Mucosa of rectum (tissue), 2 donors: ENCODE results near the gene GPR137.

Experiments
- H3K27ac ChIP-seq, 2 donors: one replicate each; pipeline ENCODE4 v1.7.0; 2013; ENCODE audit warnings: inconsistent platforms in 2 of 2, low read depth in 2 of 2, low read length in 2 of 2
- H3K27me3 ChIP-seq, 2 donors: one replicate each; pipeline ENCODE4 v1.7.0; 2013; ENCODE audit warnings: low read length in 2 of 2; ENCODE audit not compliant: control insufficient read depth in 2 of 2, insufficient read depth in 2 of 2
- H3K36me3 ChIP-seq, 2 donors: one replicate each; pipeline ENCODE4 v1.7.0; 2013; ENCODE audit warnings: low read length in 2 of 2; ENCODE audit not compliant: control insufficient read depth in 2 of 2, insufficient read depth in 2 of 2
- H3K4me1 ChIP-seq, 2 donors: one replicate each; pipeline ENCODE4 v1.7.0; 2013; ENCODE audit warnings: low read length in 2 of 2, mild to moderate bottlenecking in 1 of 2; ENCODE audit not compliant: control insufficient read depth in 2 of 2, insufficient read depth in 2 of 2
- H3K4me3 ChIP-seq, 2 donors: one replicate each; pipeline ENCODE4 v1.7.0; 2013; ENCODE audit warnings: low read length in 2 of 2
- H3K9ac ChIP-seq, 2 donors: one replicate each; pipeline ENCODE4 v1.7.0; 2013; ENCODE audit warnings: low read length in 2 of 2, low read depth in 1 of 2, mild to moderate bottlenecking in 1 of 2
- H3K9me3 ChIP-seq, 2 donors: one replicate each; pipeline ENCODE4 v1.7.0; 2013; ENCODE audit warnings: low read length in 2 of 2; ENCODE audit not compliant: control insufficient read depth in 2 of 2
- donor health status: healthy.
- donor health status: Normal muscosa, but diverticular disease.

The GPR137 gene

GRCh38 chr11:64263947-64264317 lies 21.7 kb upstream of the GPR137 start:
- no peak overlapping the region for H3K27ac ChIP-seq
- no peak overlapping the region for H3K4me3 ChIP-seq
- H3K36me3 ChIP-seq, result peaks cover 55 to 62% of the 10 kb centered on the region in 2 donors

GRCh38 chr11:64264371-64264852 lies 21.2 kb upstream of the GPR137 start:
- Histone ChIP-seq H3K27ac (no peak overlapping the region), H3K4me1 (peaks cover 19 to 23% of the 10 kb centered on the region in 2 donors), H3K27me3 (no peaks in the 10 kb centered on the region), H3K9ac (no peak overlapping the region), H3K4me3 (no peak overlapping the region), H3K9me3 (no peaks in the 10 kb centered on the region), H3K36me3 (peaks cover 52 to 58% of the 10 kb centered on the region in 2 donors)

More at GRCh38 chr11:64263947-64264317, 21.7 kb upstream of the GPR137 start:
- no peaks in the 10 kb centered on the region for H3K27me3 ChIP-seq
- H3K9me3 ChIP-seq, result no peaks in the 10 kb centered on the region
- H3K9ac ChIP-seq, result no peak overlapping the region
- peaks cover 16 to 21% of the 10 kb centered on the region in 2 donors for H3K4me1 ChIP-seq

GRCh38 chr11:64265176-64266160 lies 20.2 kb upstream of the GPR137 start:
- no peak overlapping the region for H3K4me3 ChIP-seq
- peaks cover 42 to 48% of the 10 kb centered on the region in 2 donors for H3K36me3 ChIP-seq
- H3K4me1 ChIP-seq, result peaks cover 19 to 23% of the 10 kb centered on the region in 2 donors
- no peaks in the 10 kb centered on the region for H3K9me3 ChIP-seq
- H3K27ac ChIP-seq, result no peak overlapping the region
- H3K9ac ChIP-seq, result no peak overlapping the region
- H3K27me3 ChIP-seq, result no peaks in the 10 kb centered on the region

- H3K9ac ChIP-seq, result no peak overlapping the region
- no peaks in the 10 kb centered on the region for H3K27me3 ChIP-seq
- no peaks in the 10 kb centered on the region for H3K9me3 ChIP-seq
- no peak overlapping the region for H3K4me3 ChIP-seq
- no peak overlapping the region for H3K27ac ChIP-seq
- peaks cover 19 to 23% of the 10 kb centered on the region in 2 donors for H3K4me1 ChIP-seq
- peaks cover 40 to 46% of the 10 kb centered on the region in 2 donors for H3K36me3 ChIP-seq
Measured at GRCh38 chr11:64266339-64266738, 19.3 kb upstream of the GPR137 start.

DNA sequence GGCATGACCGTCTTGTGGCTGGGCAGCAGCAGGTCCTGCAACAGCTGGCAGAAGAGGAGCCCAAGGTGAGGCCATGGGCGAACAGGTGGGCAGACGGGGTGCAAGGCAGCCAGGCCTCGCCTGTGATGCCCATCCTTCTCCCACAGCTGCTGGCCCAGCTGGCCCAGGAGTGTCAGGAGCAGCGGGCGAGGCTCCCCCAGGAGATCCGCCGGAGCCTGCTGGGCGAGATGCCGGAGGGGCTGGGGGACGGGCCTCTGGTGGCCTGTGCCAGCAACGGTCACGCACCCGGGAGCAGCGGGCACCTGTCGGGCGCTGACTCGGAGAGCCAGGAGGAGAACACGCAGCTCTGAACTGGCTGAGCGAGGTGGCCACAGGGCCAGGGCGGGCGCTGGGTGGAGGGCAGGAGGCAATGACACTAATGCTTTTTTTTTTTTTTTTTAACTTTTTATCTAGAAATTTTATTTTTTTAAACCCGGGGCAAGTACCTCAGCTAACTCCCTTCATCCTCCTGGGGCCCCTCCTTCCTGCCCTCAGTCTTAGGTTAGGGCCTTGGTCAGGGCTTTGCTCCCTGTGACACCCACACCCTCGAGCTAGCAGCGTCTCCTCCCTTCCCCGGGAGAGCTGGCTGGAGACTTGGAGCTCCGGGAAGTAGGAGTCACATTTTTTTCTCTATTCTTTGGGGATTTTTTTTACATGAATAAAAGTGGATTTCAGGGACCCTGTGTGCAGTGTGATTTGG lies 18.3 kb upstream of the GPR137 start:
- Histone ChIP-seq H3K4me3 (no peak overlapping the region), H3K9me3 (no peaks in the 10 kb centered on the region), H3K36me3 (peaks cover 32 to 38% of the 10 kb centered on the region in 2 donors), H3K27me3 (no peaks in the 10 kb centered on the region), H3K27ac (peak overlapping the region; percentile 96 to 98), H3K9ac (peak overlapping the region in 1 of 2 donors; percentile 92), H3K4me1 (peaks cover 26 to 31% of the 10 kb centered on the region in 2 donors)

GRCh38 chr11:64268025-64268892 lies 17.4 kb upstream of the GPR137 start:
- H3K4me1 ChIP-seq, result peaks cover 28 to 35% of the 10 kb centered on the region in 2 donors
- peak overlapping the region; percentile 84 to 92 for H3K9ac ChIP-seq
- no peaks in the 10 kb centered on the region for H3K27me3 ChIP-seq
- peak overlapping the region; percentile 96 to 98 for H3K27ac ChIP-seq
- H3K9me3 ChIP-seq, result no peaks in the 10 kb centered on the region
- peak overlapping the region; percentile 83 to 96 for H3K4me3 ChIP-seq
- H3K36me3 ChIP-seq, result peaks cover 24 to 29% of the 10 kb centered on the region in 2 donors

DNA sequence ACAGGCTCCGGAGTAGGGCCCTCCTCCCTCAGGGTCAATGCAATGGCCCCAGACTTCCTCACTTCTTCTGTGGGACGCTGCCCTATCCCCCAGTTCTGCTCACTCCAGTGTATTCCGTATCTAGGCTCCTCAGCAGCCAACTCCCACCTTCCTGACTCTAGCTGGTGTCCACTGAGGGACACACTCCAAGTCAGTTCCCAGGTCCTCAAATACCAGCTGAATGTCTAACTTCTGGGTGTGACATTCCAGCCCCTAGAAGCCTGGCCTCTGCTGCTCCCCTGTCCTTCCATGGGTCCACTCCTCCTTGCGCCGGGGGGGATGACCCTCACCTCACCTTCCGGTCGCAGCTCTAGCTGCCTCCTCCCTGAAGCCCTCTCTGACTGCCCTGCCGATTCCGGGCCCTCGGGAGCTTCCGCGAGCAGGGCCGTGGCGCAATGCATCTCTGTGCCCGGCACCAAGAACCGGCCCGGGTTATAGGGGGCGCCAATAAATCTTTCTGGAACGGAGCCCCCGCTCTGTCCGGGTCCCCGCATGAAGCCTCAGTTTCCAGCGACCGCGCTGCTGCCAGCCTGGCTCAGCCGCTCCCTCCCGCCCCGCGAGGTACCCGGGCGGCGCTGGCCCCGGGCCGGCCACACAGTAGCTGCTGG lies 16.6 kb upstream of the GPR137 start:
- Histone ChIP-seq H3K9ac (peak overlapping the region; percentile 84 to 92), H3K36me3 (peaks cover 18 to 23% of the 10 kb centered on the region in 2 donors), H3K4me1 (peaks cover 32 to 38% of the 10 kb centered on the region in 2 donors), H3K4me3 (peak overlapping the region; percentile 83 to 96), H3K27ac (peak overlapping the region; percentile 96 to 98), H3K9me3 (no peaks in the 10 kb centered on the region), H3K27me3 (no peaks in the 10 kb centered on the region)

- no peaks in the 10 kb centered on the region for H3K9me3 ChIP-seq
- no peaks in the 10 kb centered on the region for H3K27me3 ChIP-seq
- peaks cover 32 to 39% of the 10 kb centered on the region in 2 donors for H3K4me1 ChIP-seq
- H3K4me3 ChIP-seq, result peak overlapping the region; percentile 83 to 96
- peak overlapping the region; percentile 96 to 98 for H3K27ac ChIP-seq
- peaks cover 16% of the 10 kb centered on the region in 2 donors for H3K36me3 ChIP-seq
- peak overlapping the region; percentile 84 to 92 for H3K9ac ChIP-seq
Measured at GRCh38 chr11:64269540-64270220, 16.0 kb upstream of the GPR137 start.
